SK-N-SH (cell line): ENCODE results near the gene PDLIM5.

ENCODE experiments used
- CTCF ChIP-seq: fragments of 200-600 bp; sonication (generic); IDR thresholded peaks from 2 replicates; pipeline ENCODE4 v1.6.1; 2017; ENCODE audit warnings: antibody characterized with exemption, mild to moderate bottlenecking, moderate library complexity
- ELF1 ChIP-seq: IDR thresholded peaks from 2 replicates; pipeline ENCODE4 v1.4.0; 2012
- POLR2AphosphoS5 ChIP-seq: IDR thresholded peaks from 2 replicates; pipeline ENCODE4 v1.6.1; 2012; ENCODE audit warnings: low read depth, low read length
- RXRA ChIP-seq: IDR thresholded peaks from 2 replicates; pipeline ENCODE4 v1.4.0; 2012; ENCODE audit warnings: low read depth, mild to moderate bottlenecking, borderline replicate concordance

GRCh38 chr4:94419956-94420355 is 31.8 kb upstream of the PDLIM5 start:
- TF ChIP-seq RXRA (no peak), CTCF (no peak), POLR2AphosphoS5 (no peak), ELF1 (no peak)
